ENCODE results near the gene TUFT1. TPM values are rescaled to one million over a fixed set of nuclear protein-coding genes. Genes with fewer than 3 reads are reported as not detected.

The TUFT1 gene
- total RNA-seq, 1 experiment from 2014 or later: 7.9 TPM

- no peak for ATAC-seq
- DNase-seq (ENCODE audit: low spot score): no peak
- ChIA-PET CTCF (interaction anchor here (2.8 kb wide), 1 partner anchor 11 kb away, joined by 14 read pairs; no protein-coding TSS in a partner anchor), POLR2A (no interaction called here)
- Mint-ChIP-seq H3K4me3 (no peak overlapping the region), H3K27ac (no peak overlapping the region), H3K9me3 (no peaks in the 10 kb centered on the region), H3K27me3 (ENCODE audit: low read depth) (peaks cover 8% of the 10 kb centered on the region), H3K4me1 (peaks cover 4% of the 10 kb centered on the region; the same call in 1 of the 2 replicates), H3K36me3 (no peaks in the 10 kb centered on the region)
- no peak for TF ChIP-seq SMAD3 (CRISPR knock-in tag; IDR thresholded peaks at IDR 0.05; ENCODE audit: borderline replicate concordance)
- no peak for TF ChIP-seq HMGA2 (CRISPR knock-in tag; IDR thresholded peaks at IDR 0.05)
- no peak for TF ChIP-seq ARID4B (CRISPR knock-in tag; IDR thresholded peaks at IDR 0.05; ENCODE audit: borderline replicate concordance)
- TF ChIP-seq MAX (CRISPR knock-in tag; IDR thresholded peaks at IDR 0.05): no peak
- TF ChIP-seq ERG (CRISPR knock-in tag; IDR thresholded peaks at IDR 0.05): no peak
- no peak for TF ChIP-seq TCF7 (CRISPR knock-in tag; IDR thresholded peaks at IDR 0.05; ENCODE audit: low read depth)
- no peak for TF ChIP-seq NFYB (CRISPR knock-in tag; conservative IDR thresholded peaks at IDR 0.05; ENCODE audit: low read depth)
- no peak for TF ChIP-seq ZNF317 (CRISPR knock-in tag; IDR thresholded peaks at IDR 0.05; ENCODE audit: borderline replicate concordance, low read depth)
- TF ChIP-seq IRF2 (CRISPR knock-in tag; IDR thresholded peaks at IDR 0.05; ENCODE audit: borderline replicate concordance, low read depth): no peak
These were observed 64.2 kb downstream of the TUFT1 start for GRCh38 chr1:151604291-151604690.

- Mint-ChIP-seq H3K27ac (no peak overlapping the region), H3K4me1 (peaks cover 4% of the 10 kb centered on the region; the same call in 1 of the 2 replicates), H3K27me3 (ENCODE audit: low read depth) (peaks cover 8% of the 10 kb centered on the region), H3K9me3 (no peaks in the 10 kb centered on the region), H3K4me3 (no peak overlapping the region), H3K36me3 (no peaks in the 10 kb centered on the region)
- ATAC-seq (no peak), DNase-seq (ENCODE audit: low spot score) (no peak)
- POLR2A ChIA-PET: no interaction called here
- CTCF ChIA-PET: no interaction called here
- TF ChIP-seq ZNF396 (CRISPR knock-in tag; IDR thresholded peaks at IDR 0.05; ENCODE audit: borderline replicate concordance) (no peak), ZNF425 (CRISPR knock-in tag; conservative IDR thresholded peaks at IDR 0.05) (no peak), MYBL2 (CRISPR knock-in tag; IDR thresholded peaks at IDR 0.05) (no peak), SP1 (CRISPR knock-in tag; conservative IDR thresholded peaks at IDR 0.05) (no peak), ZNF219 (CRISPR knock-in tag; IDR thresholded peaks at IDR 0.05; ENCODE audit: borderline replicate concordance) (no peak), FOXP4 (CRISPR knock-in tag; IDR thresholded peaks at IDR 0.05) (no peak), TEAD4 (CRISPR knock-in tag; IDR thresholded peaks at IDR 0.05) (no peak), FOXK1 (CRISPR knock-in tag; IDR thresholded peaks at IDR 0.05) (no peak), ATF1 (CRISPR knock-in tag; IDR thresholded peaks at IDR 0.05) (no peak), ZNF317 (CRISPR knock-in tag; IDR thresholded peaks at IDR 0.05; ENCODE audit: borderline replicate concordance, low read depth) (no peak), ZNF416 (CRISPR knock-in tag; IDR thresholded peaks at IDR 0.05) (no peak), KAT7 (CRISPR knock-in tag; IDR thresholded peaks at IDR 0.05; ENCODE audit: borderline replicate concordance) (no peak), NFE2L1 (CRISPR knock-in tag; IDR thresholded peaks at IDR 0.05) (no peak), HMGA2 (CRISPR knock-in tag; IDR thresholded peaks at IDR 0.05) (no peak)
These were observed 66.3 kb downstream of the TUFT1 start for GRCh38 chr1:151606384-151606783.

Data from WTC11 (cell line).